GDM1 (cell line): Measurements from ENCODE around the gene FANCI.
A peak's percentile ranks its signal among the peaks of the same experiment; 100 is the strongest.

Experiments
- DNase-seq: peaks from one replicate; lab custom pipeline; 2025; lab: John Stamatoyannopoulos, UW

The FANCI gene

GRCh38 chr15:89361451-89362202, 117.8 kb downstream of the FANCI start:
- peak; percentile 23 for DNase-seq

GRCh38 chr15:89362203-89363101, 118.7 kb downstream of the FANCI start:
- DNase-seq = no peak

GRCh38 chr15:89363133-89363532, 119.4 kb downstream of the FANCI start:
- no peak for DNase-seq

GRCh38 chr15:89363770-89364169, 120.0 kb downstream of the FANCI start:
- DNase-seq = no peak

GRCh38 chr15:89364341-89364740, 120.6 kb downstream of the FANCI start:
- DNase-seq = no peak

GRCh38 chr15:89364741-89365450, 121.1 kb downstream of the FANCI start:
- DNase-seq = no peak

GRCh38 chr15:89365462-89366065, 121.8 kb downstream of the FANCI start:
- DNase-seq = no peak
